Mucosa of rectum (tissue), 2 donors: ENCODE results near the gene CACNA2D1.
"Not testable (repeated sequence)": the region's sequence is repeated elsewhere in the genome, so short reads cannot be mapped to it uniquely, and the experiment has no call there.

Experiments
- H3K27ac ChIP-seq, 2 donors: one replicate each; pipeline ENCODE4 v1.7.0; 2013; ENCODE audit warnings: inconsistent platforms in 2 of 2, low read depth in 2 of 2, low read length in 2 of 2
- H3K27me3 ChIP-seq, 2 donors: one replicate each; pipeline ENCODE4 v1.7.0; 2013; ENCODE audit warnings: low read length in 2 of 2; ENCODE audit not compliant: control insufficient read depth in 2 of 2, insufficient read depth in 2 of 2
- H3K36me3 ChIP-seq, 2 donors: one replicate each; pipeline ENCODE4 v1.7.0; 2013; ENCODE audit warnings: low read length in 2 of 2; ENCODE audit not compliant: control insufficient read depth in 2 of 2, insufficient read depth in 2 of 2
- H3K4me1 ChIP-seq, 2 donors: one replicate each; pipeline ENCODE4 v1.7.0; 2013; ENCODE audit warnings: low read length in 2 of 2, mild to moderate bottlenecking in 1 of 2; ENCODE audit not compliant: control insufficient read depth in 2 of 2, insufficient read depth in 2 of 2
- H3K4me3 ChIP-seq, 2 donors: one replicate each; pipeline ENCODE4 v1.7.0; 2013; ENCODE audit warnings: low read length in 2 of 2
- H3K9ac ChIP-seq, 2 donors: one replicate each; pipeline ENCODE4 v1.7.0; 2013; ENCODE audit warnings: low read length in 2 of 2, low read depth in 1 of 2, mild to moderate bottlenecking in 1 of 2
- H3K9me3 ChIP-seq, 2 donors: one replicate each; pipeline ENCODE4 v1.7.0; 2013; ENCODE audit warnings: low read length in 2 of 2; ENCODE audit not compliant: control insufficient read depth in 2 of 2
- donor health status: healthy.
- donor health status: Normal muscosa, but diverticular disease.

Gene CACNA2D1

GRCh38 chr7:82434275-82435022 lies 9.1 kb downstream of the CACNA2D1 start:
- H3K27ac ChIP-seq: no peak overlapping the region

GRCh38 chr7:82433507-82433906 lies 10.1 kb downstream of the CACNA2D1 start:
- Histone ChIP-seq H3K4me3 (no peak overlapping the region), H3K27ac (no peak overlapping the region), H3K4me1 (no peaks in the 10 kb centered on the region), H3K27me3 (no peaks in the 10 kb centered on the region), H3K9ac (no peak overlapping the region), H3K36me3 (no peaks in the 10 kb centered on the region), H3K9me3 (no peaks in the 10 kb centered on the region)

More at GRCh38 chr7:82434275-82435022, 9.1 kb downstream of the CACNA2D1 start:
- no peaks in the 10 kb centered on the region for H3K9me3 ChIP-seq
- no peak overlapping the region for H3K4me3 ChIP-seq
- no peaks in the 10 kb centered on the region for H3K4me1 ChIP-seq
- no peaks in the 10 kb centered on the region for H3K27me3 ChIP-seq
- H3K9ac ChIP-seq: no peak overlapping the region
- H3K36me3 ChIP-seq: no peaks in the 10 kb centered on the region

- not testable (repeated sequence) for H3K27ac ChIP-seq, H3K9ac ChIP-seq, H3K4me1 ChIP-seq, H3K27me3 ChIP-seq, H3K36me3 ChIP-seq, H3K9me3 ChIP-seq, H3K4me3 ChIP-seq
These were observed 10.8 kb downstream of the CACNA2D1 start for GRCh38 chr7:82432743-82433142.

- Histone ChIP-seq H3K4me3 (no peak overlapping the region), H3K4me1 (no peaks in the 10 kb centered on the region), H3K27ac (no peak overlapping the region), H3K9me3 (no peaks in the 10 kb centered on the region), H3K36me3 (no peaks in the 10 kb centered on the region), H3K9ac (no peak overlapping the region), H3K27me3 (no peaks in the 10 kb centered on the region)
These were observed 12.8 kb downstream of the CACNA2D1 start for GRCh38 chr7:82430500-82431465.

- Histone ChIP-seq H3K4me3 (no peak overlapping the region), H3K4me1 (no peaks in the 10 kb centered on the region), H3K9ac (no peak overlapping the region), H3K27me3 (no peaks in the 10 kb centered on the region), H3K27ac (no peak overlapping the region), H3K36me3 (no peaks in the 10 kb centered on the region), H3K9me3 (no peaks in the 10 kb centered on the region)
These were observed 14.2 kb downstream of the CACNA2D1 start for GRCh38 chr7:82429408-82429807.

- H3K9ac ChIP-seq: no peak overlapping the region
- H3K36me3 ChIP-seq: no peaks in the 10 kb centered on the region
- no peaks in the 10 kb centered on the region for H3K27me3 ChIP-seq
- no peak overlapping the region for H3K27ac ChIP-seq
- no peaks in the 10 kb centered on the region for H3K4me1 ChIP-seq
- no peak overlapping the region for H3K4me3 ChIP-seq
- no peaks in the 10 kb centered on the region for H3K9me3 ChIP-seq
These were observed 15.2 kb downstream of the CACNA2D1 start for GRCh38 chr7:82428186-82428961.

GRCh38 chr7:82423446-82423845 lies 20.1 kb downstream of the CACNA2D1 start:
- H3K27me3 ChIP-seq: no peaks in the 10 kb centered on the region
- no peak overlapping the region for H3K9ac ChIP-seq
- H3K36me3 ChIP-seq: no peaks in the 10 kb centered on the region
- H3K9me3 ChIP-seq: no peaks in the 10 kb centered on the region
- H3K4me1 ChIP-seq: no peaks in the 10 kb centered on the region
- no peak overlapping the region for H3K4me3 ChIP-seq
- no peak overlapping the region for H3K27ac ChIP-seq

- no peaks in the 10 kb centered on the region for H3K4me1 ChIP-seq
- H3K27me3 ChIP-seq: no peaks in the 10 kb centered on the region
- no peak overlapping the region for H3K9ac ChIP-seq
- H3K27ac ChIP-seq: no peak overlapping the region
- no peaks in the 10 kb centered on the region for H3K36me3 ChIP-seq
- H3K9me3 ChIP-seq: no peaks in the 10 kb centered on the region
- H3K4me3 ChIP-seq: no peak overlapping the region
These were observed 24.4 kb downstream of the CACNA2D1 start for GRCh38 chr7:82419200-82419599.

- Histone ChIP-seq H3K4me3 (no peak overlapping the region), H3K27ac (no peak overlapping the region), H3K27me3 (no peaks in the 10 kb centered on the region), H3K9ac (no peak overlapping the region), H3K9me3 (no peaks in the 10 kb centered on the region), H3K4me1 (no peaks in the 10 kb centered on the region), H3K36me3 (no peaks in the 10 kb centered on the region)
These were observed 25.7 kb downstream of the CACNA2D1 start for GRCh38 chr7:82417898-82418297.

- Histone ChIP-seq H3K27ac (no peak overlapping the region), H3K9me3 (no peaks in the 10 kb centered on the region), H3K9ac (no peak overlapping the region)
These were observed 27.2 kb downstream of the CACNA2D1 start for GRCh38 chr7:82416402-82416801.

More at GRCh38 chr7:82416402-82416801, 27.2 kb downstream of the CACNA2D1 start:
- Histone ChIP-seq H3K27me3 (no peaks in the 10 kb centered on the region), H3K4me1 (no peaks in the 10 kb centered on the region), H3K4me3 (no peak overlapping the region), H3K36me3 (no peaks in the 10 kb centered on the region)
